BJ (cell line): Measurements from ENCODE around the gene ANXA6. TPM values are rescaled to one million over a fixed set of nuclear protein-coding genes. Genes with fewer than 3 reads are reported as not detected.

ENCODE experiments used
- CTCF ChIA-PET: fragments of 350-600 bp; formaldehyde crosslinking; extraction: SDS; loops from one replicate; lab custom pipeline; 2021; ENCODE audit warnings: antibody characterized with exemption, inconsistent platforms; lab: Yijun Ruan, JAX
- POLR2A ChIA-PET: fragments of 300-600 bp; sonication (Branson Sonifier 250); formaldehyde crosslinking; extraction: SDS; loops from one replicate; lab custom pipeline; 2021; ENCODE audit warnings: antibody characterized with exemption; lab: Charles Lee
- DNase-seq: peaks from one replicate; pipeline ENCODE4 v3.0.0-alpha.2; 2011; ENCODE audit warnings: low read depth
- H3K27me3 ChIP-seq: 2 replicates; pipeline ENCODE4 v1.6.0; 2011; ENCODE audit warnings: low read length; ENCODE audit not compliant: control insufficient read depth, insufficient read depth
- H3K36me3 ChIP-seq: 2 replicates; pipeline ENCODE4 v1.5.1; 2011; ENCODE audit warnings: low read length; ENCODE audit not compliant: control insufficient read depth, insufficient read depth
- H3K4me3 ChIP-seq: 2 replicates; pipeline ENCODE4 v1.5.1; 2011; ENCODE audit warnings: low read depth, mild to moderate bottlenecking, control low read depth, low read length
- CTCF ChIP-seq: IDR thresholded peaks from 2 replicates; pipeline ENCODE4 v1.5.1; 2011; ENCODE audit warnings: low read depth, mild to moderate bottlenecking, control low read depth, inconsistent platforms, low read length, moderate library complexity; ENCODE audit not compliant: insufficient read depth
- polyA plus RNA-seq: library from polyadenylated mRNA; depleted of rRNA; stranded (reverse); fragments of >200 nt; gene quantifications from 2 replicates; pipeline ENCODE4 v1.2.3, GENCODE V29; 2011

ANXA6 gene
- polyA plus RNA-seq, 1 experiment: 528 TPM

DNA sequence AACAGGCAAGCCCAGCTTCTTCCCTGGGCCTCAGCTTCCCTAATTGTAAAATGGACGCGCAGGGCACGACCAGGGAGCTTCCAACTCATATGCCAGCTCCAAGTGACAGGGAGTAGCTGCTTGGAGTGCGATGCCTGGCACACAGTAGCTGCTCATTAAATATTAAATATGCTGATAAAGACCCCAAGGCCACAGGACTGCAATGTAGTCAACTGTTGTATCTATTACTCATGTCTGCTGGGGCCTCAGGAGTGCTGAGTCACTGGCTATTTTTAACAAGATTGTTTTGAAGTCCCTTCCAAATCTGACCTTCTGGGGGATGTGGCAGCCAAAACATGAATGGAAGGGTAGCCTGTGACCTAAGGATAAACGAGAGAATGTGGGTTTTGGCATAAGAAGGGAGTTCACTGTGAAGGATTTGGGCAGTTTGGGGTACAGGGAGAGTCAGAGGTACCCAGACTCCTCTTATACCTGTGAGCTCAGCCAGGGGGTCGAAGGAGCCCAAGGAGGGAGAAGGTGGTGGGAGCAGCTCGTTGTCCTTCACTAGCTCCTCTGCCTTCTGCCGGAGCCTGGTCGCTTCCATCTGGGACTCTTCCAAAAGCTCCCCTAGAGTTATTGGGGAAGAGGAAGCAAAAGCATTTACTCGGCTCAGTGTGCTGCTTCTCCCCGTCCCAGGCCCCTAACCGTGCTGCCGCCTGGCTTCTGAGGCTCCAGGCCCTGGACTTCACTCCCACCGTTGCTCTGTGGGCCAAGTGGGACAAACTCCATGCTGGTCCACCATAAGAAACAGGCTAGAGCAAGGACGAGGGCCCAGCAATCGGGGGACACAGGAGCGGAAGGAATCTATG is 94.2 kb downstream of the ANXA6 start:
- CTCF ChIA-PET: interaction anchor here (0.6 to 5.2 kb wide), 7 partner anchors 9 to 66 kb away, joined by 3 to 37 read pairs (median 4); no protein-coding TSS in a partner anchor
- H3K36me3 ChIP-seq: peaks cover 35% of the 10 kb centered on the region
- no peak overlapping the region for H3K4me3 ChIP-seq
- no peak for TF ChIP-seq CTCF
- no peaks in the 10 kb centered on the region for H3K27me3 ChIP-seq
- DNase-seq: peak; percentile 58
- POLR2A ChIA-PET: interaction anchor here (0.6 to 1.0 kb wide), 2 partner anchors 79 to 189 kb away, joined by 3 to 9 read pairs; no protein-coding TSS in a partner anchor

- ChIA-PET POLR2A (interaction anchor here (0.6 to 1.0 kb wide), 3 partner anchors 10 to 190 kb away, joined by 3 to 9 read pairs (median 3); no protein-coding TSS in a partner anchor), CTCF (interaction anchor here (1.1 to 5.2 kb wide), 5 partner anchors 8 to 53 kb away, joined by 3 to 37 read pairs (median 12); no protein-coding TSS in a partner anchor)
- Histone ChIP-seq H3K36me3 (peaks cover 35% of the 10 kb centered on the region), H3K4me3 (no peak overlapping the region), H3K27me3 (no peaks in the 10 kb centered on the region)
- DNase-seq: no peak
- no peak for TF ChIP-seq CTCF
Observed at GRCh38 chr5:151062405-151063141, 95.0 kb downstream of the ANXA6 start.

DNA sequence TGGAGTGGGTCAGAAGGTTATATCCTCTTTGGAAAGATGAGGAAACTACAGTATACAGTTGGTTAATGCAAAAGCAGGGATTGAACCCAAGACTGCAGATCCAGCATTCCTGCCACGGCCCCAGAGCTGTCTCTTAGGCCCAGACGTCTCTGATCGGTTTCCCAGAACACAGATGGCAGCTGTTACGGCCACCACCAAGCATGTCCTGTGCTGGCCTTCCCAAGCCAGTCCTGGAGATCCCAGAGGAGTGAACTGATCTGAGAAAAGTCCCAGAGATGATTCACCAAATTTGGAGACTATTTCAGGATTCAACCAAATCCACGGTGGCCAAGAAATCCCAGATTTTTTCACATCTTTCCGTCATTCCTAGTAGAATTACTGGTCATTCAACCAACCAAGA is 96.8 kb downstream of the ANXA6 start:
- ChIA-PET POLR2A (no interaction called here), CTCF (interaction anchor here (1.5 to 5.2 kb wide), 4 partner anchors 9 to 54 kb away, joined by 5 to 37 read pairs (median 20); no protein-coding TSS in a partner anchor)
- no peak for DNase-seq
- H3K36me3 ChIP-seq: peaks cover 39% of the 10 kb centered on the region
- no peak overlapping the region for H3K4me3 ChIP-seq
- no peaks in the 10 kb centered on the region for H3K27me3 ChIP-seq
- no peak for TF ChIP-seq CTCF

DNA sequence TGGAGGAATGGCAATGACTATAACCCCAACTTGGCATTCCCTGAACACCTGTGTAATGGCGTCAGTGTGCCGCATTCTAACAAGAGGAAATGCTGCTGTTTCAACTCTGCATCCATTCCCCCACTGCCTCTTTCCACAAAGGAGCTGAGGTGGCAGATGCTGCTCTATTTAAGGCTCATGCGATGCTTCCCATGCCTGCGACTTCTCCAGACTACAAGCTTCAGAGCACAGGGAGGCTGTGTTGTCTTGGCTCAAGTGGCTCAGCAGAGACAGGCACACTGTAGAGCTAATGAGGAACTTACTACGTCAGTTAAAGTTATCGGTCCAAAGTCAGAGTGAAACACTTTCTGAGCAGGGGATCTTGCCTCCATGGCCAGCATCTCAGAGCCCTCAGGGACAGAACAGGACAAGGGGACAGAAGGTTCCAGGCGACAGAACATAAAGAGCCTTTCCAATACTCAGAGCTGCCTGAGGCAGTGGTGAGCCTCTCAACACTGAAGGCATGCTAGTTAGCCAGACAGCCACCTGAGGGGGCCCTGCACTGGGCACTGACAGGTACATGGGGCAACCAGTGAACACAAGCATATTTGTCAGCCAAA is 98.6 kb downstream of the ANXA6 start:
- no peak for TF ChIP-seq CTCF
- DNase-seq: no peak
- CTCF ChIA-PET: interaction anchor here (1.0 to 3.6 kb wide), 5 partner anchors 9 to 59 kb away, joined by 3 to 33 read pairs (median 4); no protein-coding TSS in a partner anchor
- Histone ChIP-seq H3K36me3 (peaks cover 42% of the 10 kb centered on the region), H3K4me3 (no peak overlapping the region), H3K27me3 (no peaks in the 10 kb centered on the region)
- POLR2A ChIA-PET: no interaction called here
